H1 (cell line): ENCODE results near the gene ARHGAP8. TPM values are rescaled to one million over a fixed set of nuclear protein-coding genes. Genes with fewer than 3 reads are reported as not detected.
A peak's percentile ranks its signal among the peaks of the same experiment; 100 is the strongest.

Source experiments
- CTCF ChIA-PET: fragments of 300-600 bp; sonication (Branson Sonifier 250); formaldehyde crosslinking; loops from one replicate; lab custom pipeline; 2021; ENCODE audit not compliant: partially characterized antibody; lab: Charles Lee
- POLR2A ChIA-PET: fragments of 300-600 bp; sonication (Branson Sonifier 250); formaldehyde crosslinking; loops from one replicate; lab custom pipeline; 2021; ENCODE audit warnings: inconsistent platforms; ENCODE audit not compliant: partially characterized antibody; lab: Charles Lee
- DNase-seq, 2 experiments: peaks; one replicate each; pipeline versions ENCODE4 v3.0.0 to v3.0.0-alpha.2; 2010 to 2022; ENCODE audit warnings: low spot score in 2 of 2, low read depth in 1 of 2, mixed read lengths in 1 of 2
- FAIRE-seq: peaks from 2 replicates; lab custom pipeline; 2011; peaks lifted over from hg19 to GRCh38; lab: Jason Lieb, UNC
- H2AFZ ChIP-seq: 2 replicates; pipeline ENCODE4 v1.8.1; 2012; ENCODE audit warnings: low read length, inconsistent platforms
- H2AK5ac ChIP-seq: 2 replicates; pipeline ENCODE4 v1.6.1; 2013; ENCODE audit warnings: low read depth, low read length
- H2BK120ac ChIP-seq: replicated peaks from 2 replicates; pipeline ENCODE3; 2013; ENCODE audit warnings: low read depth, low read length, inconsistent platforms
- H2BK12ac ChIP-seq: 2 replicates; pipeline ENCODE4 v1.6.1; 2013; ENCODE audit warnings: low read depth, low read length
- H2BK15ac ChIP-seq: 2 replicates; pipeline ENCODE4 v1.6.1; 2013; ENCODE audit warnings: low read length
- H2BK20ac ChIP-seq: 2 replicates; pipeline ENCODE4 v1.6.1; 2013; ENCODE audit warnings: low read length
- H2BK5ac ChIP-seq: 2 replicates; pipeline ENCODE4 v1.6.1; 2013; ENCODE audit warnings: low read depth, low read length
- H3K14ac ChIP-seq: 2 replicates; pipeline ENCODE4 v1.6.1; 2013; ENCODE audit warnings: inconsistent platforms; ENCODE audit not compliant: insufficient read length
- H3K18ac ChIP-seq: 2 replicates; pipeline ENCODE4 v1.6.1; 2013; ENCODE audit warnings: low read length; ENCODE audit errors: extremely low read depth
- H3K23ac ChIP-seq: 2 replicates; pipeline ENCODE4 v1.6.1; 2013; ENCODE audit warnings: inconsistent platforms; ENCODE audit not compliant: insufficient read length
- H3K23me2 ChIP-seq: 2 replicates; pipeline ENCODE4 v1.6.1; 2013; ENCODE audit warnings: low read depth, low read length
- H3K27ac ChIP-seq: 2 replicates; pipeline ENCODE4 v1.6.1; 2011; ENCODE audit warnings: low read depth, low read length, inconsistent platforms
- H3K27me3 ChIP-seq, 4 experiments: replicated peaks in 1 of 4; 1 replicate in 1 of 4; 2 replicates in 3 of 4; pipeline versions ENCODE4 v1.6.1 to v1.8.1; 2011 to 2013; ENCODE audit warnings: low read length in 3 of 4, mild to moderate bottlenecking in 3 of 4, inconsistent platforms in 2 of 4, mixed read lengths in 2 of 4, moderate library complexity in 1 of 4; ENCODE audit not compliant: control insufficient read depth in 3 of 4, insufficient read depth in 3 of 4; ENCODE audit errors: extremely low read depth in 1 of 4
- H3K36me3 ChIP-seq, 4 experiments: 2 replicates each; pipeline versions ENCODE4 v1.6.1 to v1.8.1; 2011 to 2013; ENCODE audit warnings: mild to moderate bottlenecking in 4 of 4, low read length in 3 of 4, moderate library complexity in 2 of 4, control low read depth in 1 of 4, inconsistent platforms in 1 of 4; ENCODE audit not compliant: insufficient read depth in 4 of 4, control insufficient read depth in 2 of 4
- H3K4ac ChIP-seq: replicated peaks from 2 replicates; pipeline ENCODE3; 2013; ENCODE audit warnings: low read length, low read depth, mixed read lengths, inconsistent platforms; ENCODE audit not compliant: insufficient read length
- H3K4me1 ChIP-seq, 4 experiments: replicated peaks in 1 of 4; 1 replicate in 1 of 4; 2 replicates in 3 of 4; pipeline versions ENCODE4 v1.6.1 to v1.8.1; 2011 to 2013; ENCODE audit warnings: low read length in 3 of 4, inconsistent platforms in 2 of 4, mixed read lengths in 1 of 4; ENCODE audit not compliant: insufficient read depth in 4 of 4, control insufficient read depth in 3 of 4
- H3K4me2 ChIP-seq, 2 experiments: 2 replicates each; pipeline versions ENCODE4 v1.6.1 to v1.8.1; 2011 to 2013; ENCODE audit warnings: low read depth in 2 of 2, low read length in 2 of 2, control low read depth in 1 of 2, inconsistent platforms in 1 of 2, mild to moderate bottlenecking in 1 of 2; ENCODE audit not compliant: insufficient read depth in 1 of 2
- H3K4me3 ChIP-seq, 4 experiments: fragments of 200-600, 300-600 bp in 1 of 4; sonication (generic), shearing (Covaris generic), sonication (Bioruptor Twin) in 1 of 4; 2 replicates each; pipeline versions ENCODE4 v1.5.1 to v1.8.1; 2011 to 2016; ENCODE audit warnings: low read length in 4 of 4, low read depth in 3 of 4, control low read depth in 2 of 4, inconsistent platforms in 2 of 4, mild to moderate bottlenecking in 2 of 4, mixed read lengths in 1 of 4, moderate library complexity in 1 of 4; ENCODE audit not compliant: insufficient read depth in 2 of 4; ENCODE audit errors: extremely low read depth in 1 of 4
- H3K56ac ChIP-seq: replicated peaks from 2 replicates; pipeline ENCODE3; 2013; ENCODE audit warnings: low read depth, mild to moderate bottlenecking, mixed read lengths, low read length, inconsistent platforms; ENCODE audit not compliant: insufficient read length
- H3K79me1 ChIP-seq: 2 replicates; pipeline ENCODE4 v1.6.1; 2013; ENCODE audit warnings: low read depth, low read length, control low read depth
- H3K79me2 ChIP-seq, 2 experiments: 2 replicates each; pipeline versions ENCODE4 v1.6.1 to v1.8.1; 2012 to 2013; ENCODE audit warnings: low read length in 2 of 2, mild to moderate bottlenecking in 2 of 2, inconsistent platforms in 1 of 2; ENCODE audit not compliant: insufficient read depth in 2 of 2, control insufficient read depth in 1 of 2
- H3K9ac ChIP-seq, 4 experiments: replicated peaks in 1 of 4; 1 replicate in 1 of 4; 2 replicates in 3 of 4; pipeline versions ENCODE4 v1.6.1 to v1.8.1; 2011 to 2013; ENCODE audit warnings: low read depth in 3 of 4, low read length in 3 of 4, control low read depth in 2 of 4, mild to moderate bottlenecking in 2 of 4, moderate library complexity in 2 of 4, inconsistent platforms in 1 of 4; ENCODE audit errors: extremely low read depth in 1 of 4
- H3K9me3 ChIP-seq, 2 experiments: 2 replicates each; pipeline versions ENCODE4 v1.6.1 to v1.8.1; 2012 to 2013; ENCODE audit warnings: mild to moderate bottlenecking in 2 of 2, moderate library complexity in 2 of 2, control low read depth in 1 of 2, inconsistent platforms in 1 of 2, low read depth in 1 of 2, low read length in 1 of 2, mixed read lengths in 1 of 2; ENCODE audit not compliant: insufficient read depth in 2 of 2
- H4K20me1 ChIP-seq, 2 experiments: replicated peaks in 1 of 2; 2 replicates each; pipeline versions ENCODE3 to v1.8.1; 2011 to 2013; ENCODE audit warnings: inconsistent platforms in 2 of 2, low read length in 2 of 2, mild to moderate bottlenecking in 1 of 2; ENCODE audit not compliant: insufficient read depth in 2 of 2, control insufficient read depth in 1 of 2
- H4K5ac ChIP-seq: 2 replicates; pipeline ENCODE4 v1.6.1; 2013; ENCODE audit warnings: low read length, low read depth, mixed read lengths, inconsistent platforms; ENCODE audit not compliant: insufficient read length
- H4K8ac ChIP-seq: 2 replicates; pipeline ENCODE4 v1.8.0; 2013; ENCODE audit warnings: mild to moderate bottlenecking, moderate library complexity, low read length, inconsistent platforms; ENCODE audit not compliant: insufficient read depth; ENCODE audit errors: extremely low read depth
- H4K91ac ChIP-seq: replicated peaks from 2 replicates; pipeline ENCODE3; 2013; ENCODE audit warnings: low read length, mixed read lengths, inconsistent platforms; ENCODE audit not compliant: insufficient read length
- E2F6 ChIP-seq: IDR thresholded peaks from 2 replicates; pipeline ENCODE4 v1.6.1; 2012; ENCODE audit warnings: inconsistent platforms
- HDAC6 ChIP-seq: IDR thresholded peaks from one replicate; pipeline ENCODE4 v1.7.1; 2012; ENCODE audit warnings: low read depth, mild to moderate bottlenecking, inconsistent platforms, low read length, moderate library complexity
- YY1 ChIP-seq: IDR thresholded peaks from 2 replicates; pipeline ENCODE4 v1.6.1; 2011; ENCODE audit warnings: low read depth, mild to moderate bottlenecking, low read length
- WGBS, 2 experiments: shearing (Covaris generic) in 1 of 2; methylation state at CpG; one replicate each; pipeline versions ENCODE4 v1.1.6 to v1.1.7; 2013 to 2015; ENCODE audit warnings: low lambda C conversion rate in 2 of 2, mixed read lengths in 2 of 2, inconsistent platforms in 1 of 2, low coverage in 1 of 2, missing lambda C conversion rate in 1 of 2; ENCODE audit not compliant: insufficient replicate concordance in 2 of 2, insufficient coverage in 1 of 2, insufficient read length in 1 of 2; ENCODE audit errors: extremely low coverage in 1 of 2, missing lambda C conversion rate in 1 of 2; 5-methylcytosine and 5-hydroxymethylcytosine counted together
- polyA plus RNA-seq, 7 experiments: library from polyadenylated mRNA; depleted of rRNA in 3 of 7; stranded (reverse) in 5 of 7; unstranded in 2 of 7; fragments of >200 nt in 5 of 7; fragments of 200-250 nt in 2 of 7; gene quantifications; 1 replicate in 5 of 7; 2 replicates in 1 of 7; 4 replicates in 1 of 7; pipeline versions ENCODE4 v1.2.1 to v1.2.3, GENCODE V29; 2011 to 2013; ENCODE audit warnings: missing spikeins in 2 of 7, mixed read lengths in 2 of 7
- total RNA-seq: library from RNA; stranded (reverse); fragmentation: NEBNext Ultra II Directional; extraction: Animal tissue kit (Norgen Biotek cat#: 25700); gene quantifications from 2 replicates; pipeline ENCODE4 v1.2.1, GENCODE V29; 2021
- TF ChIP-seq, protein P1 (sequence below): IDR thresholded peaks from 2 replicates; pipeline ENCODE4 v1.6.1; 2012; ENCODE audit warnings: inconsistent platforms

Gene ARHGAP8
- total and polyA plus RNA-seq, 2 of the 8 experiments (the other 6 are each of a cell fraction or from before 2014, with no cell fraction given), result 35.6 to 47.7 TPM

GRCh38 chr22:44738347-44738715 is 14.0 kb upstream of the ARHGAP8 start:
- H3K79me2 ChIP-seq, result no peaks in the 10 kb centered on the region

More at GRCh38 chr22:44738347-44738715, 14.0 kb upstream of the ARHGAP8 start:
- H3K18ac ChIP-seq, result no peak overlapping the region
- no peak overlapping the region for H4K5ac ChIP-seq
- no peak overlapping the region for H3K56ac ChIP-seq
- H3K9me3 ChIP-seq, result no peaks in the 10 kb centered on the region
- H3K36me3 ChIP-seq, result no peaks in the 10 kb centered on the region
- no peak overlapping the region for H2BK20ac ChIP-seq
- H3K4ac ChIP-seq, result no peak overlapping the region
- peaks cover 0 to 8% of the 10 kb centered on the region in 2 experiments for H4K20me1 ChIP-seq
- H3K23ac ChIP-seq, result no peak overlapping the region
- 0 out of 2 replicates have a peak overlapping the region, but pooled peaks have one; percentile 83 for H2BK15ac ChIP-seq
- DNase-seq, result peak in 1 of 2 experiments; percentile 54
- H4K91ac ChIP-seq, result no peak overlapping the region
- H3K14ac ChIP-seq, result no peak overlapping the region
- ChIA-PET CTCF (interaction anchor here (0.8 to 9.3 kb wide), 5 partner anchors 9 to 53 kb away, joined by 3 to 102 read pairs (median 3); no protein-coding TSS in a partner anchor), POLR2A (interaction anchor here (0.6 to 1.3 kb wide), 5 partner anchors 32 to 1128 kb away, joined by 3 read pairs; no protein-coding TSS in a partner anchor)
- no peak overlapping the region for H2AFZ ChIP-seq
- no peak overlapping the region for H2BK120ac ChIP-seq
- H4K8ac ChIP-seq, result peak overlapping the region; percentile 45; the same call in 1 of the 2 replicates
- peaks cover 0 to 17% (median 12%) of the 10 kb centered on the region in 4 experiments; a peak in 5 of 7 replicates for H3K4me1 ChIP-seq
- H3K4me2 ChIP-seq, result peak overlapping the region in 1 of 2 experiments; percentile 6; a peak in 1 of 4 replicates
- H3K4me3 ChIP-seq, result no peak overlapping the region
- H3K27ac ChIP-seq, result no peak overlapping the region
- no peak overlapping the region for H2BK5ac ChIP-seq
- TF ChIP-seq, protein P1, sequence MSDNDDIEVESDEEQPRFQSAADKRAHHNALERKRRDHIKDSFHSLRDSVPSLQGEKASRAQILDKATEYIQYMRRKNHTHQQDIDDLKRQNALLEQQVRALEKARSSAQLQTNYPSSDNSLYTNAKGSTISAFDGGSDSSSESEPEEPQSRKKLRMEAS, result 0 out of 2 replicates have a peak, but pooled peaks have one; percentile 4
- 0 out of 2 replicates have a peak, but pooled peaks have one; percentile 14 for TF ChIP-seq YY1
- TF ChIP-seq HDAC6, result no peak
- peak; percentile 52 for TF ChIP-seq E2F6
- no peaks in the 10 kb centered on the region for H3K23me2 ChIP-seq
- no peak for FAIRE-seq
- H3K79me1 ChIP-seq, result no peaks in the 10 kb centered on the region
- H2BK12ac ChIP-seq, result no peak overlapping the region; the same call in 1 of the 2 replicates
- no peak overlapping the region for H3K9ac ChIP-seq
- no peaks in the 10 kb centered on the region; a peak in 1 of 7 replicates for H3K27me3 ChIP-seq
- 64% methylated on average over 14 of the region's 14 CpGs; no CpG with 5 or more reads in 1 of the 2 experiments for WGBS, 2 experiments
- H2AK5ac ChIP-seq, result no peak overlapping the region
